ENCODE data around the gene C1orf115.

GRCh38 chr1:220652995-220653394, 37.2 kb upstream of the C1orf115 start:
- TF ChIP-seq CTCF (IDR thresholded peaks at IDR 0.05): no peak
- no peak for TF ChIP-seq POLR2A (IDR thresholded peaks at IDR 0.05)
